RKO (cell line): ENCODE measurements around the gene LDAH.
A peak's percentile ranks its signal among the peaks of the same experiment; 100 is the strongest.

Experiments used
- DNase-seq: peaks from one replicate; pipeline ENCODE4 v3.0.0-alpha.2; 2016; ENCODE audit warnings: low spot score

LDAH gene

DNA sequence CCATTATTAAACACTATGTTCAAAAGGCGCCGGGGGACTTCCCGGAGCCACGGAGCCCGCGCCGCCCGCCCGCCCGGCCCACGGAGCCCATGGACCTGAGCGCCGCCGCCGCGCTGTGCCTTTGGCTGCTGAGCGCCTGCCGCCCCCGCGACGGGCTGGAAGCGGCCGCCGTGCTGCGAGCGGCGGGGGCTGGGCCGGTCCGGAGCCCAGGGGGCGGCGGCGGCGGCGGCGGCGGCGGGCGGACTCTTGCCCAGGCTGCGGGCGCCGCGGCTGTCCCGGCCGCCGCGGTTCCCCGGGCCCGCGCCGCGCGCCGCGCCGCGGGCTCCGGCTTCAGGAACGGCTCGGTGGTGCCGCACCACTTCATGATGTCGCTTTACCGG lies 155.8 kb downstream of the LDAH start:
- no peak for DNase-seq

DNA sequence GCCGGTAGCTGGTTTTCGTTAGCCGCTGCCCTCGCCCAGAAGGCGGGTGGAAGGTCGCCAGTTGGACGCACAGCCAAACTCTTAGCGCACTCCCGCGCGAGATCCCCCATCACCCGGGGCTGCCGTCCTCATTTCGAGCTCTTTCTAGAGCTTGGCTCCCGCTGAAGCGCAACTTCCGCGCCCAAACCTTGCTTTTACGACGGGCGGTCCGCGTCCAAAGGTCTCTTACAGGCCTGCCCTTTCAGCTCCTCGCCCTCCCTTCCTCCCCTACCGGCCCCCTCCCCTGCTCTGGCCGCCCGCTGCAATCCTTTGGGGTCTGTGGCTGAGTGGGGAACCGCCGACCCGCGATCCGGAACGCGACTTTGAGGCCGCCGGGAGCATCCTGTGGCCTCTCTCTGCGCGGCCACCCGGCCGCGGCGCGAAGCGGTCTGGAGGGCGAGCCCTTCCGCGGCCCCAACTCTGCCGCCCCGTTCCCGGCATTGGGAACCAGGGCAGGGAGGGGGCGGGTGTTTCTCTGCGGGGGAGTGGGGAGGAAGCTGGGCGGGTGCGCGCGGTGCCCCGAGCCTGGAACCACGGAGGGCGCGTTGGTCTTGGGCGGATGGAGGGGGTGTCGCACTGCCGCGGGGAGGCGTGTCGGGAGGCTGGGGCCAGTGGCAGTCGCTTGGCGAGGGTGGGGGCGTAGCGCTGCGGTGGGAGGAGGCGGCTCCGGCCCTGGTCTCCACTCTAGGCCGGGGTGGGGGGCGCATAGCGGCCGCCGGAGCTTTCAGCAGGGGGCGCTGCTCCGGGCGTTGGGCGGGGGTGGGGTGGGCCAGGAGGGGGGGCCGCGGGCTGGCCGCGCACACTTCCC lies 156.4 kb downstream of the LDAH start, which contains the start of gene GDF7:
Gene GDF7, plus strand, starts transcription at position 841 of the 847 bp plus-strand sequence. CDS start 96 bp downstream, outside the sequence.
- DNase-seq = no peak

DNA sequence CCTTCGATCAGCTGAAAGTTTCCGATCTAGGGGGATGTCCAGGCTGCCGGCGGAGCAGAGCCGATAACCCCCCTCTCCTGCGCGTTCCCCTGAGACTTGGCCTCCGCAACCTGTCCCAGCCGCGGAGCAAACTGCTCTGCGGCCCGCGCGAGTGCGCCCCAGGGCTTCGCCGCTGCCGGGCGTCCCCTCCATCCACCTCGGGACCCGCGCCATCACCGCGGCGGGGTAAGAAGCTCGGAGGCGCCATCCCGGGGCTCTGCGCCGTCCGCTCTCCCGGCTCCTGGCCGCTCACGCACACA lies 156.9 kb downstream of the LDAH start:
- DNase-seq = no peak

DNA sequence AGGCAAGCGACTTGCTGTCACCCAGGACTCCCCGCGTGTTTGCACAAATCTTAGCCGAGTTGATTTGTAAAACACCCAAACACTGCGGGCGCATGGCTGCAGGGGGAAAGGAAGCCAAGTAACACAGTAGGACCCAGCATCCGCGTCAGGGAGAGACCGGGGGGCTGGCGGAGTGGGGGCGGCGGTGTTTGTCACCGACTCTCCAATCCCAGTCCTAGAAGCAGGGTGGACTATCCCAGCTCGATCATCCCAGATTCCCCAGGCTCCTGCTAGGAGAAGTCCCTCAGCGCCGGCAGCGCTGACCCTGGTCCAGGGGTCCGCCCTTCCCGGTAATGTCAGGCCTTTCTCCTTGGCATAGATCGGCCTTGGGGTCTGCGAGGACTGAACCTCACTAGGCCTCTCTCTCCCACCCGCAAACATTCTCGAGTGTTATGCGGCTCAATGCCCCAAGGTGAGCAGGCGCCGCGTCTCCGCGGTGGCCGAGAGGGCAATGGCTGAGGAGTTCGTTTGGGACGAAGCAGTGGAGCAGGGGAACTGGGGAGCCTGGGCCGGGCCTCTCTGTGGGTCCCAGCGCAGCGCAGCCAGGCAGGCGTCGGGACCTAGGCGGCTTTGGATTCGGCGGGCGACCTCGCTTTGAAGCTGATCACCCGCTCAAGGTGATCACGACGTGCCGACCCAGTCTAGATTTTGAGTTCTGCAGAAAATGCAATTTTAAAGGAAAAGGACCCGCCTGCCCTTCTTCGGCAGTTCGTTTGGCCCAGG lies 157.5 kb downstream of the LDAH start:
- DNase-seq = no peak

DNA sequence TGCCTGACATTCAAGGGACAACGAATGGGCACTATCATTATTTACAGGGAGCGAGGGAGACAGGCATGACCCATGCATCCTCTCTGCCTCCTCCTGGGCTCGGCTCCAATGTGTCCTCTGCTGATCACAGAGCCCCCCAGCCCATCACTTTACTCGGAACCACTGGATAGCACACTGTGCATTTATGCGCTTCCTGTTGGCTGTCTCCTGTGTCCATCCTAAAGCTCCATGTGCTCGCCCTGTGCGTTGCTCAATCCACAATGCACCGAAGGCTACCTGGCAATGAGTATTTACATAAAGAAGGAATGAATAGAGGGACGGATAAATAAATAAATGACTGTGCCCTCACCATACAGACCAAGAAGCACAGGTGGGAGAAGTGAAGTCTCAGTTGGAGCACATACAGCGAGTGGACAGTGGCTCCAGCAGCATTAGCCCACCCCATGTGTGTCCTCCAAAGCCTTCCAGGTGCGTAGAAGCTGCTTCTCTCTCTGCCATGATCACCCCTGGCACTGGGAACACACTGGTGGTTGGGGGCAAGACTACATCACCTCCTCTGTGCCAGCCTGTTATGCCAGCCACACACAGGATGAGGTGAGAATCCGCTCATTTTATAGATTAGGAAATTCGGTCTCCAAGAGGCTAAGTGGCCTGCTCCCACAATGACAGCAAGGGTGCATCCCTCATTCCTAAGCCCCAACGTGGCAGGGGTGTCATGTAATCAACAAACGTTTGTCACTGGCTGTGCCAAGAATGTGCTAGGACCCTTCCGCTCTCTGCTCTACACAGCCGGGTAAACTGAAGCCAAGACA lies 158.3 kb downstream of the LDAH start:
- no peak for DNase-seq

DNA sequence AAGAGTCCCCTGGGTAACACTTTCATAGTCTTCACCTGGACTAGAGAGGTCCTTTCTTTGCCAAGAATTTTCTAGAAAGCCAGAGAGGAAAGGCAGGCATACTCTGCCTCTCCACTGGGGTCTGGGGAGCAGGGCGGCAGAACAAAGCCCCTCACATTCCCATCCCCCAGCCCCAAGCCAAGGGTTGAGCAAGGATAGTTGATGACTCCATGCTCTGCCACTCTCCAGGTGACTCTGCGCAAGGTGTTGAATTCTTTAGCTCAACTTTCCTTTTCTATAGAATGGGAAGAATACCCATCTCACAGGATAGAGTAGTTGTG lies 158.9 kb downstream of the LDAH start:
- DNase-seq = no peak

DNA sequence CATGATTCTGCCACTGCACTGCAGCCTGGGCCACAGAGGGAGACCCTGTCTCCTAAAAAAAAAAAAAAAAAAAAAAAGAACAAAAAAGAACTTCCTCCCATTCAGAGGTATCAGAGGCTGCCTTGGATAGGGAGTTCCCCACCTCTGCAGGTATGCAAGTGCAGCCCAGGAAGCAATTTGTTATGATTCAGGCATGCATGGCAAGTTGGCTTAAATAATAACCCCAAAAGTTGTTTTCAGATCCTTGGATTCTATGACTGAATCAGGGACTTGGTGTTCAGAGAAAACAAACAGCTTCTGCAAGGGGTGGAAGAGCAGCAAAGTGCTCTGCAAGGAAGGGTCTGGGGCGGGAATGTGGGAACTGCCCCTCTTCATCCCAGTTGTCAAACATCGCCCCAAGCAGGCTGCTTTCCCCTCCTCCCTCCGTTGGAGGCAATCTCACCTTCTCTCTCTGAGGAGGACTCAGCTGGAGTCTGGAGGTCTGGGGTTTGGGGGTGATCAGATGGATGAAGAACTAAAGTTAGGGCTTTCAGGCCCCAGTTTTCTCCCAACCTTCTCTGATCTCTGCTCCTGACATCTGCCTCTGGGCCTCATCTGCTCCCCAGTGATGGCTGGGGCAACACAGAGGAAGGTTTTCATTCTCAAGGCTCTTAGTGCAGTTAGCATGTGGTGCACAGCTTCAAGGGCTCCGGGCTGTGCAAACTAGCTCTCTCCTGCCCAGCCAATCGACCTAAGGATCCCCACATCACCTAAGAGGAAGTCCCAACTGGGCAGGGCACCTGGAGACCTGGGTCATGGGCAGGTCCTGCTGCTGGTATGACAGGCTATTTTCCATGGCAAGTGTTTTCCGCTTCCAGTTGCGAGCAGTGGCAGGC lies 159.5 kb downstream of the LDAH start:
- no peak for DNase-seq

DNA sequence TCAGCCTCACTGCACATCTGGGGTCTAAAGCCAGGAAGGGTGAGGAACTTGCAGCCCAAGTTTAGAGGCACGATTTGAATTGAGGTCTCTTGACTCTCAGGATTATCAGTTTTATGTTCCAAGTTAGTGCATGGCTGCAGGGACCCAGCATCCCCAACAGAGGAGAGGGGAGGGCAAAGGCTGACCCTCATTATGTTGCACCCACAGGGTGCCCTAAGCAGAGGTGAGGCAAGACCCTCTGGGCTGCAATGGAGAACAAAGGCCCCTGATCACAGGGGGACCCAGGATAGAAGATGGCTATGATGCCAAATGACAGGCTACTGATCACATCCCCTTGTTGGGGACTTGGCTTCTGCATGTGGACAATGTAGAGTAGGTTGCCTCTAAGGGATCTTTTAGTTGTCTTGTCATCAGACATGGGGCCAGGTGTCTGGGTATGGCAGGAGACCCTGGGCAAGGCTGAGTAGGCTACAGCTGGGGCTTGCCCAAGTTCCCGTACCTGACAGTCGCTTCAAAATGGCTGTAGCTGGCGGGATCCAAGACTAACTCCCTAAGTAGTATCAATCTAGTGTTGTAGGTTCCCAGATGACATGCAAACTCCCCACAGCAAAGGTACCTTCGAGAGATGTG lies 160.5 kb downstream of the LDAH start:
- no peak for DNase-seq

DNA sequence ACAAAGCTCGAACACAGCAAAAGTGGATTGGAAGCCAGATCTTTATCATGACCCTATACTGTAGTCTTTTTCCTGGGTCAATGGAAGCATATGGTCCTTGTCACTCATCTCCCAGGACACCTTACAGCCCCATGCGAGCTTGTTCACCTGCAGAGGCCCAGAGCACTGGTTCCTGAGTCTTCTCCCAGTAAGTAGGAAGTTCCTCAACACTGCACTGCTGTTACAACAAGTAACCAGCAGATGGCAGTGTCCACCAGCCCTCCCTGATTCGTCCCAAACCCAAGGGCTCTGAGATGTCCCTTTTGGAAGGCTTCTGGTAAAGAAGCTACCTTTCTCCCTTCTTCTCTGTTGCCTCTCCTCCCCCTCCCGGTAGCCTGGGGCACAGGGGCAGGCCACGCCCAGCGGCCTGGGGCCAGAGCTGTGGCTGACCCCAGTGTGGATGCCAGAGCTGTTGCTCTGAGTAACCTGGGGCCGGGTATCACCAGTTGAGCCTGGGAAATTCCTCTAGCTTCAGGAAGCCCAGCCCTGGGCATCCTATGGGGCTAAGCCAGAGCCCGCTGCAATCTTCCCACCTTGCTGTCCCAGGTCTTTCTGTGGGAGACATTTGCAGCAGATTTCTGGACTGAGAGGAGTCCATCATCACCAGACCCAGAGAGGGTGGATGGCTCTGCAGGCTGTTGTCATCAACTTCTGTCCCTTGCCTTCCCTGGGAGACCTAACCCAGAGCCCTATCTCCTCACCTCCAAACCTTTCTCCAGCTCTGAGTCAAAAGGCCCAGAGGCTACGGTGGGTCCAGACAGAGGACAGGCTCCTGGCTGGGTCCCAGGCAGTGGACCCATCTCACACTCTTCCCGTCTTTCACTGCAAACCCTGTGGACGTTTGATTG lies 161.2 kb downstream of the LDAH start:
- peak; percentile 63 for DNase-seq

DNA sequence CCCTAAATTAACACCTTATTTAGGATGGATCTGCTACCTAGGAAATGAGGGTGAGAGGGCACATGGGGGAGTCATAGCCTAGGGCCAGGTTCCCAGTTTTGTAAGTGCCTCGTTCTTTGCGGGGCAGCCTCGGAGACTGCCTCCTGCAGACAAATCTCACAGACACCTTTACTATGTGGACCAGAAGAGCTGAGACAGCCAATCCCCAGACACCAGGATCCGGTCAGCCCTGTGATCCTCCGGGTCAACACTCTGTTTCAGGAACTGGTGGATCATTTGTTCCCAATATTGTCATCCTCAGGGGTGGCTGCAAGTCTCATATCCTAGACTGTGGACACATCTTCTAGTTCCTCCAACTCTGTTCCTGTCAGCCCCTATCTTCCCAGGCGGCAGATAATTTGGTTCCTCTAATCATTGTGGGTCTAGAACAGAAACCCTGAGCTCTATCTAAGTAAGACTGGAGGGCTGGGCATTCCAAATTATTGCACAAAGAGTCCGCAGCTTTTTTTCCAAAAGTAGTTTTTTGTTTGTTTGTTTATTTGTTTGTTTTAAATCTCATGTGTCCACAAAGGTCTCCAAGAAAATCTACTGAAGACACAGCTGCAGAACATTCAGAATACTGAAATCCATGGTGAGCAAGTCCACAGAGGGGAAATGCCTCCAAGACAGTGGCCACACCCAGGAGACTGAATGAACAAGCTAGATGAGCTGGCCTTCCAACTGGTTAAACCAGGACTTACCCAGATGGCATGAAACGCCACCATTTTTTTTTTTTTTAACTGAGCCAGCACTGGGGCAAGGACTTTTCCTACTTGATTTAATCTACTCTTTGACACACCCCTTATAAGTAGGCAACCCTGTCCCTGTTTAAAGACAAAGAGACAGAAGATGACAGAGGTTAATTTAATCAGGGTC lies 162.1 kb downstream of the LDAH start:
- DNase-seq = peak; percentile 16

DNA sequence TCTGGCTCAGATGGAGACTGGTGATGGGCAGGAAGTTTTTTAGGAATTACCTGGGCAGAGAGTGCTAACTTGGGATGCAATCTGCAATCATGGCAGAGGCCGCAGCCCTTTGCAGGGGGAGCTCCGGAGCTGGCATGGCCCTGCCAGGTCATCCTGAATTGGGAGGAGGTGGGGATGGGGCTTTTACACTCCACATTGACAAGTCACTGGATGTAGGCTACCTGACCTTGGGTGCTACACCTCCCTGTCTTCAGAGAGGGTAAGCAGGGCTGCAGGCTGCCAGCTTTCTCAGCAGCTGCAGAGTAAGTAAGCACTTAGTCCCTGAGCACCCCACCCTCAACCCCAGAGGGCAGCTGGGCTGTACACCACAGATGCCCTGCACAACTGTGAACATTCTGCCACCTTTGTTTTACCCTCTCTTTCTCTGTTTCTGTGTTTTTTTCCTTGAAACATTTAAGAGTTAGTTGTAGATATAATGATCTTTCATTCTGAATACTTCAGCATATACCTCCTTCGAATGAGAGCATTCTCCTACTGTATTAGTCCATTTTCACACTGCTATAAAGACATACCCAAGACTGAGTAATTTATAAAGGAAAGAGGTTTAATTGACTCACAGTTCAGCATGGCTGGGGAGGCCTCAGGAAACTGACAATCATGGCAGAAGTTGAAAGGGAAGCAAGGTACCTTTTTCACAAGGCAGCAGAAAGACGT lies 165.2 kb downstream of the LDAH start:
- DNase-seq = no peak

DNA sequence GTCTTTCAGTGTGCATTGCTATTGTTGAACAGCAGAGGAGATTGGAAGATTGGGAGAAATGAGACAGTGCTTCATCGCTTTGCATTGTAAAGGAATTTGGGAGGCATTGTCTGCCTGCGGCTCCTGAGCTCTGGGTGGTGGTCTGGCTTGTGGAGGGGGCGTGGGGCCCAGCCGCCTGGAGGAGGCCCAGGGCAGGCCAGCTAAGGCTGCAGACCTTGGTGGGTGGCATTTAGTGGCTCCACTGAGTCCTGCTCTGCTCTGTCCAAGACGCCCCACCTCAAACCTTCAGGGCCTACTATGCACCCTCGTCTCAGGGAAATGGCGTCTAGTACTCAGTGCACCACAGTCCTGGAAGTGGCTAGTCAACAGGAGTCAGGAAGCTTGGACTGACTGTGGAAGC lies 166.3 kb downstream of the LDAH start:
- DNase-seq = no peak

DNA sequence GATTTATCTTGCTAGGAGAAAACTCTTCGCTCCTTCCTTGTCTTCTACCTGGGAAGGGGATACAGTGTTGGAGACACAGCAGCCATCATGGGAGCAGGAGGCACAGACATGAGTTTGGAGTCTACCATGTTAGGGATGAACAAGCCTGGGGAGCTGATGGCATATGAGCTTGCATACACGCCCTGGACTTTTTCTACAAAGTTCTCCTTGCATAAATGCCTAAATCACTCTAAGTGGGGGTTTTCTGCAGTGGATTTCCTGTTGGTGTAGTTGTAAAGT lies 168.4 kb downstream of the LDAH start:
- DNase-seq = no peak

DNA sequence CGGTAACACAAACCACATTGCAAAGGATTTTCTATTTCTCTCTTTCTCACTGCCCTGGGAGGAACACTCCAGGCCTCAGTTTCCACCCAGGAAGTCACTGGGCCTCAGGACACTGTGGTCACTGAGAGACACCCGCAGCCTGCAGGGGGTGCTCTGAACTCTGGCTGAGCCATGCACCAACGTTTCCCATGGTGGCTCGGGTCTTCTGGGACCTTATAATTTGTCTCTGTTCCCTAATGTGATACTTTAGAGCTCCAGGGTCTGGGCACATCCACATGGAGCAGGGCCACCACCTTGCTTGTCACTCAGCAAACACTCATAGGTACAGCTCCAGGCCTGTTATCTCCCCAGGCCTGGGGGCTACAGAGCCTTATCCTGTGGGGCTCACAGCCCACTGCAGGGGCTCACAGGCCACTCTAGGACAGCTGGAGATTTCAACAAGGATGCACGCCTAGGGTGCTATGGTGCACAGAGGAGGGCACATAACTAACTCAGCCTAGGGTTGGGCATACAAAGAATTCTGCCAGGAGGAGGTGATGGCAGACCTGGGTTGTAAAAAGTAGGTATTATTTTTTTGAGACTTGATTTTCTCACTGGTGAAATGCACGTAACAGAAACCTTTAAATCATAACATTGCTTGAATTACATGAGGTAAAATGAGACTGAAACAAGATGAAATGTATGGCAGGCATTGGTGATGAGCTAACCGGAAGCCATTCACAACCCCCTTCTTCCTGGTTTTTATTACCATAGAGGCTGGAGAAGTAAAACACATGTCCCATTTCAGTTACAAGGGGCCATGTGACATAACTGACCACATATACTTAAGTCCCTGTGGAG lies 169.0 kb downstream of the LDAH start:
- no peak for DNase-seq

DNA sequence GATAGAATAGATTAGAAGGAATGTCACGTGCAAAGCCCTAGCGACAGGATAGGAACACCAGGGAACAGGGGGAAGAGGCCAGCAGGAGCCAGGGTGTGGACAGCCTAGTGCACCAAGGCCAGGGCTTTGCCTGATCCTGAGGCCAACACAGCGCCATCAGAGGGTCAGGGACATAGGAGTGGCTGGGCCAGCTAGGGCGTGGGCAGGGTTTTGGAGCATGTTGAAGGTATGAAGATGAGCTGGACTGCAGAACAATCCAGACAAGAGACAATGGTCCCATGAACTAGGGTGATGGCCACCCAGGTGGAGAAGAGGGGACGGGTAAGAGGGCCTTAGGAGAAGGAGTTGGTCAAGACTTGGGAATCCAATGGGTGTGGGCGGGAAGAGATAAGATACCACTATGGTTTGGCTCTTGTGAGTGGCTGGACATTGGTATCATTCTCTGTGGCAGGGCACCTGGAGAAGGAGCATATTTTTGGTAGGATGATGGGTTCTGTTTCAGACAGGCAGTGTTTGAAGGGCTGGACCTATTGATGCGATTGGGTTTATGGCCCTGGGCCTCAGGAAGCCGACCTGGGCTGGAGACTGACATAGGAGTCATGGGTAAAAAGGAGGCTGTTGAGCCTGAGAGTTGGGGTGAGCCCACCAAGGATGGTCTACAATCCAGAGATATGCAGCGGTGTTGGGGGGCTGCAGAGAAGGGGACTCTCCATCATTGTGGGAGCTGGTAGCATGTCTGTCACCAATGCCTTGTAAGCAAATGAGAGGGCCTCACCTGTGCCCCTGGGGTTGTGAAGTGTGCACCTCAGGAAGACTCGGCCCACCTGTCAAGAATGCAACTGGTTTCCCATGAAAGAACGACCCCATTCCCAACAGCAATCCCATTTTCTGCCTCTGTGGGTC lies 170.0 kb downstream of the LDAH start:
- DNase-seq = no peak

DNA sequence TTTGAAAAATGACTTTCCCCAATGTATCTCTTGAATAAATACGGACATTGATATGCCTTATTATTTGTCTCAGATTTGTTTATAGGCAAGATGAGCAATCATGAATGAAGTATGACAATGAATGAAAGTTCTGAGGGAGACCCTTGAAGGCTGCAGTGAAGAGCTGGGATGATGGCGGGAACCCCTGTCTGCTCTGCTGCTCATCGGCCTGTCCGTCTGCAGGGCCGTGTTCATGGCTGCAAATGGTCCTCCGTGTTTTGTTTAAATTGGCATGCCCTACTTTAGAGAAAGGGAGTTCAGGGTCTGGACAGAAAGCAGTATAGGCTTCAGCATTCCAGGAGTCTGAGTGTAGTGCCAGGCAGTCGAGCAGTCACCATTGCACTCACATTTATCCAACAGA lies 170.8 kb downstream of the LDAH start:
- no peak for DNase-seq

DNA sequence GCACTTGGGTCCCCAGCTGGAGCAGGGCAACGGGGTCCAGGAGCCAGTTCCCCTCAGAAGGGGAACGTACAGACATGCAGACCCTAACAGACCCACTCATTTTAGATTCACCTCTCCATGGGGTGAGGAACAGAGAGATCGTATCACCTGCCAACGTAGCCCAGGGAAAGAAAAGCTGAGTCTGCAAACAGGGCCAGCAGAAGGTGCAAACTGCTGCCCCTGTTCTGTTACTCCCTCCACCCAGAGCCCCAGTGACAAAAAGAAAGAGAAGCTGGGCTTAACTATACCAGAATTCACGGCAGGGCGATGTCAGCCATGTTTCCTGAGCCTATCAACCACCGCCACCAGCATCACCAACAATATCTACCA lies 171.2 kb downstream of the LDAH start:
- no peak for DNase-seq
